GM12878 (cell line): ENCODE results near the gene LCORL. TPM values are rescaled to one million over a fixed set of nuclear protein-coding genes. Genes with fewer than 3 reads are reported as not detected.

Experiments
- ATAC-seq: fragments of 200-7000 bp; cut with Tn5 transposase; 3 replicates; pipeline ENCODE4 v1.9.1; 2020; ENCODE audit warnings: mild to moderate bottlenecking, moderate library complexity
- BruUV-seq: library from RNA; stranded (reverse); fragments of 400-500 nt; replicated peaks from 2 replicates; lab custom pipeline; 2021; lab: Mats Ljungman, UMichigan
- CTCF ChIA-PET: fragments of 300-600 bp; sonication (Branson Sonifier 250); formaldehyde crosslinking; extraction: SDS; loops from one replicate; lab custom pipeline; 2021; ENCODE audit warnings: inconsistent platforms; lab: Yijun Ruan, JAX
- POLR2A ChIA-PET: fragments of 350-600 bp; formaldehyde crosslinking; extraction: SDS; loops from one replicate; lab custom pipeline; 2021; ENCODE audit warnings: inconsistent platforms; lab: Charles Lee
- RAD21 ChIA-PET: fragments of 300-600 bp; sonication (Branson Sonifier 250); formaldehyde crosslinking; loops from one replicate; lab custom pipeline; 2023; ENCODE audit warnings: antibody characterized with exemption; ENCODE audit not compliant: unreplicated experiment; lab: Charles Lee
- SMC1A ChIA-PET: fragments of 300-600 bp; sonication (Branson Sonifier 250); formaldehyde crosslinking; loops from one replicate; lab custom pipeline; 2023; ENCODE audit not compliant: unreplicated experiment, uncharacterized antibody; lab: Charles Lee
- DNase-seq: peaks from one replicate; pipeline ENCODE4 v3.0.0-alpha.2; 2011; ENCODE audit warnings: low read depth, low spot score
- FAIRE-seq: peaks from 3 replicates; lab custom pipeline; 2011; peaks lifted over from hg19 to GRCh38; lab: Jason Lieb, UNC
- H2AFZ ChIP-seq: 2 replicates; pipeline ENCODE4 v1.6.0; 2011; ENCODE audit warnings: low read depth, low read length, control low read depth; ENCODE audit not compliant: control insufficient read depth
- H3K27ac ChIP-seq: 2 replicates; pipeline ENCODE4 v1.5.1; 2011; ENCODE audit warnings: control low read depth; ENCODE audit not compliant: control insufficient read depth, insufficient read depth
- H3K27me3 ChIP-seq, 2 experiments: replicated peaks in 1 of 2; 2 replicates each; pipeline versions ENCODE4 v1.6.0 to v1.6.1; 2011; ENCODE audit warnings: low read length in 1 of 2; ENCODE audit not compliant: control insufficient read depth in 2 of 2, insufficient read depth in 2 of 2
- H3K36me3 ChIP-seq, 2 experiments: 2 replicates each; pipeline ENCODE4 v1.5.1; 2011; ENCODE audit warnings: low read length in 1 of 2; ENCODE audit not compliant: control insufficient read depth in 2 of 2, insufficient read depth in 2 of 2
- H3K4me1 ChIP-seq: 2 replicates; pipeline ENCODE4 v1.6.1; 2011; ENCODE audit warnings: mild to moderate bottlenecking, low read length, moderate library complexity, mixed read lengths; ENCODE audit not compliant: control insufficient read depth, insufficient read depth
- H3K4me2 ChIP-seq: 2 replicates; pipeline ENCODE4 v1.6.0; 2011; ENCODE audit warnings: control low read depth; ENCODE audit not compliant: control insufficient read depth, insufficient read depth
- H3K4me3 ChIP-seq: fragments of 200-600 bp; sonication (generic); 2 replicates; pipeline ENCODE4 v1.5.1; 2016
- H3K79me2 ChIP-seq: 2 replicates; pipeline ENCODE4 v1.6.0; 2011; ENCODE audit warnings: low read length; ENCODE audit not compliant: control insufficient read depth, insufficient read depth
- H3K9ac ChIP-seq: 2 replicates; pipeline ENCODE4 v1.8.0; 2011; ENCODE audit warnings: low read length, control low read depth, mixed read lengths; ENCODE audit not compliant: control insufficient read depth, insufficient read depth
- H3K9me3 ChIP-seq: replicated peaks from 3 replicates; pipeline ENCODE4 v1.5.1; 2011; ENCODE audit warnings: mild to moderate bottlenecking, low read length; ENCODE audit not compliant: control insufficient read depth, insufficient read depth
- H4K20me1 ChIP-seq: 2 replicates; pipeline ENCODE4 v1.6.0; 2011; ENCODE audit not compliant: control insufficient read depth, insufficient read depth
- ESRRA ChIP-seq: IDR thresholded peaks from 2 replicates; pipeline ENCODE4 v1.6.1; 2012; ENCODE audit warnings: mild to moderate bottlenecking, low read length, improper control_type of control experiment
- NFYA ChIP-seq: IDR thresholded peaks from 2 replicates; pipeline ENCODE4 v1.6.1; 2011; ENCODE audit warnings: low read depth, mild to moderate bottlenecking, low read length, improper control_type of control experiment, borderline replicate concordance
- POLR2AphosphoS2 ChIP-seq: IDR thresholded peaks from 2 replicates; pipeline ENCODE4 v1.6.1; 2011; ENCODE audit warnings: low read depth, mild to moderate bottlenecking, low read length, improper control_type of control experiment, moderate library complexity
- POU2F2 ChIP-seq: IDR thresholded peaks from 3 replicates; pipeline ENCODE4 v1.6.1; 2011; ENCODE audit warnings: low read depth, mild to moderate bottlenecking, low read length, borderline replicate concordance
- SPI1 ChIP-seq: IDR thresholded peaks from 2 replicates; pipeline ENCODE4 v1.6.1; 2011; ENCODE audit warnings: low read depth, mild to moderate bottlenecking, low read length, moderate library complexity, borderline replicate concordance; ENCODE audit not compliant: insufficient read depth
- ZNF217 ChIP-seq: fragments of 450-650 bp; IDR thresholded peaks from 2 replicates; pipeline ENCODE4 v1.6.1; 2017; ENCODE audit warnings: antibody characterized with exemption, mild to moderate bottlenecking
- ZZZ3 ChIP-seq: IDR thresholded peaks from 2 replicates; pipeline ENCODE4 v1.6.1; 2011; ENCODE audit warnings: low read depth; ENCODE audit not compliant: control insufficient read depth, insufficient read length
- WGBS: methylation state at CpG from one replicate; pipeline ENCODE4 v1.1.6; 2016; ENCODE audit warnings: low lambda C conversion rate; ENCODE audit not compliant: insufficient replicate concordance, insufficient coverage; ENCODE audit errors: missing lambda C conversion rate; 5-methylcytosine and 5-hydroxymethylcytosine counted together
- in situ Hi-C: fragments of 300-500 bp; cut with MboI; formaldehyde crosslinking; loops from 9 replicates; pipeline ENCODE4 v1.14.3; 2018; ENCODE audit warnings: mixed read lengths
- intact Hi-C: fragments of 100-400 bp; cut with micrococcal nuclease; formaldehyde crosslinking; loops from one replicate; pipeline ENCODE4 v1.14.2; 2022; ENCODE audit not compliant: unreplicated experiment
- polyA plus RNA-seq, 11 experiments: library from polyadenylated mRNA; depleted of rRNA in 4 of 11; unstranded in 6 of 11; stranded (reverse) in 5 of 11; fragments of >200 nt; fragmentation: Nextera tagmentation in 4 of 11; fragmentation: Illumina TruSeq in 1 of 11; extraction: Ambion mirVana in 4 of 11; extraction: Trizol in 1 of 11; gene quantifications; 1 replicate in 1 of 11; 2 replicates in 10 of 11; pipeline versions ENCODE4 v1.2.1 to v1.2.3, GENCODE V29; 2011 to 2016; ENCODE audit warnings: inconsistent platforms in 2 of 11, missing spikeins in 2 of 11, low read depth in 1 of 11
- total RNA-seq, 4 experiments: library from RNA; depleted of rRNA in 3 of 4; stranded (reverse); fragments of >200 nt in 3 of 4; fragmentation: Illumina TruSeq in 1 of 4; extraction: Trizol in 1 of 4; gene quantifications; 2 replicates each; pipeline versions ENCODE4 v1.2.1 to v1.2.3, GENCODE V29; 2013 to 2021
- TF ChIP-seq, protein P1 (sequence below), 3 experiments: IDR thresholded peaks in 2 of 3; conservative IDR thresholded peaks in 1 of 3; 2 replicates each; pipeline ENCODE4 v1.5.1; 2011; ENCODE audit warnings: low read depth in 3 of 3, low read length in 3 of 3, mild to moderate bottlenecking in 3 of 3, control low read depth in 2 of 3, moderate library complexity in 2 of 3, inconsistent platforms in 1 of 3, mixed read lengths in 1 of 3; ENCODE audit not compliant: control insufficient read depth in 2 of 3, insufficient read depth in 1 of 3; ENCODE audit errors: extremely low read depth in 1 of 3
- TF ChIP-seq, protein P2 (sequence below): fragments of 450-650 bp; IDR thresholded peaks from 2 replicates; pipeline ENCODE4 v1.6.1; 2017; ENCODE audit warnings: borderline replicate concordance
- TF ChIP-seq, protein P3 (sequence below): IDR thresholded peaks from 2 replicates; pipeline ENCODE4 v1.6.1; 2012; ENCODE audit warnings: low read depth, low read length, improper control_type of control experiment

Gene LCORL
- total and polyA plus RNA-seq, 10 of the 15 experiments (the other 5 are each of a cell fraction or from before 2014, with no cell fraction given) = 2.2 to 9.8 (median 5.9) TPM

DNA sequence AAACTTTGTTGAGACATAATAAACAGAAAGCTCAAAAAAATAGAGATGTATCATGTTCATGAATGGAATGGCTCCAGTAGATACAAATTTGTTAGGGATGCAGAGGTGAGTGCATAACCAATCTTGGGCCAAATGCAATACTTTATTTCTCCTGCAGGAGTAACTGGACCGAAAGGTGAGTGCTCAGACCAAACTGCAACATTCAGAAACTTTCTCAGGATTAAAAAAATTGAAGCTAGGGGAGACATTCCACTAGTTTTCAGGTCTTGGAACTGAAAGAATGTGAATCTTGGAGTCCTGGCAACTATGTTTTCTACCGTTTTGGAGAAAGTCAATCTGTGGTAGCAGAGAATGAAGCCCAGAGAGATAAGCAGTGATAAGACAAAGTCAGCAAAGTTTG lies 21.2 kb upstream of the LCORL start:
- 62% methylated on average over 2 of the region's 2 CpGs for WGBS
- no peaks in the 10 kb centered on the region; the same call in 2 of the 3 replicates for H3K9me3 ChIP-seq
- BruUV-seq = no TSS peak
- no peaks in the 10 kb centered on the region for H3K4me1 ChIP-seq
- no peak overlapping the region for H3K4me3 ChIP-seq
- intact Hi-C loops (no loop called here), in situ Hi-C loops (no loop called here)
- H3K9ac ChIP-seq = no peak overlapping the region
- ChIA-PET RAD21 (no interaction called here), SMC1A (interaction anchor here (1.0 to 2.2 kb wide), 3 partner anchors 16 to 61 kb away, joined by 3 to 8 read pairs (median 4); partner anchors contain the start of gene LCORL), CTCF (interaction anchor here (0.6 kb wide), 1 partner anchor 321 kb away, joined by 3 read pairs; no protein-coding TSS in a partner anchor), POLR2A (no interaction called here)
- TF ChIP-seq POU2F2 (no peak), NFYA (no peak)
- TF ChIP-seq, protein P1, sequence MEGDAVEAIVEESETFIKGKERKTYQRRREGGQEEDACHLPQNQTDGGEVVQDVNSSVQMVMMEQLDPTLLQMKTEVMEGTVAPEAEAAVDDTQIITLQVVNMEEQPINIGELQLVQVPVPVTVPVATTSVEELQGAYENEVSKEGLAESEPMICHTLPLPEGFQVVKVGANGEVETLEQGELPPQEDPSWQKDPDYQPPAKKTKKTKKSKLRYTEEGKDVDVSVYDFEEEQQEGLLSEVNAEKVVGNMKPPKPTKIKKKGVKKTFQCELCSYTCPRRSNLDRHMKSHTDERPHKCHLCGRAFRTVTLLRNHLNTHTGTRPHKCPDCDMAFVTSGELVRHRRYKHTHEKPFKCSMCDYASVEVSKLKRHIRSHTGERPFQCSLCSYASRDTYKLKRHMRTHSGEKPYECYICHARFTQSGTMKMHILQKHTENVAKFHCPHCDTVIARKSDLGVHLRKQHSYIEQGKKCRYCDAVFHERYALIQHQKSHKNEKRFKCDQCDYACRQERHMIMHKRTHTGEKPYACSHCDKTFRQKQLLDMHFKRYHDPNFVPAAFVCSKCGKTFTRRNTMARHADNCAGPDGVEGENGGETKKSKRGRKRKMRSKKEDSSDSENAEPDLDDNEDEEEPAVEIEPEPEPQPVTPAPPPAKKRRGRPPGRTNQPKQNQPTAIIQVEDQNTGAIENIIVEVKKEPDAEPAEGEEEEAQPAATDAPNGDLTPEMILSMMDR (IDR thresholded peaks at IDR 0.05 in 2 of 3, conservative IDR thresholded peaks at IDR 0.05 in 1 of 3; ENCODE audit: control insufficient read depth in 2 of 3, extremely low read depth in 1 of 3, insufficient read depth in 1 of 3, low read depth in 3 of 3, low read length in 3 of 3) = peak in 1 of 3 experiments; percentile 30; a peak in 1 of 6 replicates
- ATAC-seq = peak; percentile 67
- no peaks in the 10 kb centered on the region for H3K79me2 ChIP-seq
- no peaks in the 10 kb centered on the region for H4K20me1 ChIP-seq
- no peaks in the 10 kb centered on the region for H3K27me3 ChIP-seq
- no peak overlapping the region for H3K4me2 ChIP-seq
- DNase-seq = no peak
- FAIRE-seq = no peak
- H2AFZ ChIP-seq = no peak overlapping the region
- H3K36me3 ChIP-seq = no peaks in the 10 kb centered on the region
- no peak overlapping the region for H3K27ac ChIP-seq

DNA sequence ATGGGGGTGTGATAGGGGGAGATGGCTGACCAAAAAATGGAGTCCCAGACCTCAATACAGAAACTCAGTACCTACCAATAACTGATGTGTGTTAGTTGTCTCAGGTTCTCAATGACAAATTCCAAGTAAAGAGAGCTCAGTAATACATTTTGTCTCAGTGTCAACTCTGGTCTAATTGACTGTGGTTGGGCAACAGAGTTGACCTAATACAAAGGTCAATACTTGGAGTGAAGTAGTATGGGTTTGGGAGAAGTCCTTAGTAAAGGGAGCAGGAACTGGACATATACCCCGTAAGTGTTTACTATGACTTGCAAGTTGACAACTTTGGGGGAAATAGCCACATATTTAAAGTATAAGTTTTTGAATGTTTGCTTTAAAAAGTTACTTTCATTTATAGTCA lies 20.5 kb upstream of the LCORL start:
- H3K4me3 ChIP-seq = no peak overlapping the region
- intact Hi-C loops = no loop called here
- H3K4me2 ChIP-seq = no peak overlapping the region
- no peaks in the 10 kb centered on the region for H3K4me1 ChIP-seq
- H3K9me3 ChIP-seq = no peaks in the 10 kb centered on the region; the same call in 2 of the 3 replicates
- H2AFZ ChIP-seq = no peak overlapping the region
- RAD21 ChIA-PET = no interaction called here
- POLR2A ChIA-PET = no interaction called here
- ATAC-seq (no peak), FAIRE-seq (no peak), DNase-seq (no peak)
- WGBS = 86% methylated on average over 1 of the region's 1 CpG
- no TSS peak for BruUV-seq
- no peaks in the 10 kb centered on the region for H3K36me3 ChIP-seq
- H4K20me1 ChIP-seq = no peaks in the 10 kb centered on the region
- H3K79me2 ChIP-seq = no peaks in the 10 kb centered on the region
- no peak overlapping the region for H3K9ac ChIP-seq
- SMC1A ChIA-PET = no interaction called here
- CTCF ChIA-PET = interaction anchor here (0.6 kb wide), 1 partner anchor 320 kb away, joined by 3 read pairs; no protein-coding TSS in a partner anchor
- H3K27ac ChIP-seq = no peak overlapping the region
- no peaks in the 10 kb centered on the region for H3K27me3 ChIP-seq
- in situ Hi-C loops = no loop called here
- TF ChIP-seq POLR2AphosphoS2 (no peak), ESRRA (no peak), SPI1 (no peak), ZZZ3 (no peak), ZNF217 (no peak)
- TF ChIP-seq, protein P2, sequence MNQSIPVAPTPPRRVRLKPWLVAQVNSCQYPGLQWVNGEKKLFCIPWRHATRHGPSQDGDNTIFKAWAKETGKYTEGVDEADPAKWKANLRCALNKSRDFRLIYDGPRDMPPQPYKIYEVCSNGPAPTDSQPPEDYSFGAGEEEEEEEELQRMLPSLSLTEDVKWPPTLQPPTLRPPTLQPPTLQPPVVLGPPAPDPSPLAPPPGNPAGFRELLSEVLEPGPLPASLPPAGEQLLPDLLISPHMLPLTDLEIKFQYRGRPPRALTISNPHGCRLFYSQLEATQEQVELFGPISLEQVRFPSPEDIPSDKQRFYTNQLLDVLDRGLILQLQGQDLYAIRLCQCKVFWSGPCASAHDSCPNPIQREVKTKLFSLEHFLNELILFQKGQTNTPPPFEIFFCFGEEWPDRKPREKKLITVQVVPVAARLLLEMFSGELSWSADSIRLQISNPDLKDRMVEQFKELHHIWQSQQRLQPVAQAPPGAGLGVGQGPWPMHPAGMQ = no peak
- TF ChIP-seq, protein P3, sequence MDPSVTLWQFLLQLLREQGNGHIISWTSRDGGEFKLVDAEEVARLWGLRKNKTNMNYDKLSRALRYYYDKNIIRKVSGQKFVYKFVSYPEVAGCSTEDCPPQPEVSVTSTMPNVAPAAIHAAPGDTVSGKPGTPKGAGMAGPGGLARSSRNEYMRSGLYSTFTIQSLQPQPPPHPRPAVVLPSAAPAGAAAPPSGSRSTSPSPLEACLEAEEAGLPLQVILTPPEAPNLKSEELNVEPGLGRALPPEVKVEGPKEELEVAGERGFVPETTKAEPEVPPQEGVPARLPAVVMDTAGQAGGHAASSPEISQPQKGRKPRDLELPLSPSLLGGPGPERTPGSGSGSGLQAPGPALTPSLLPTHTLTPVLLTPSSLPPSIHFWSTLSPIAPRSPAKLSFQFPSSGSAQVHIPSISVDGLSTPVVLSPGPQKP = no peak
